ENCODE data around the gene TRIM71.

TRIM71 gene

DNA sequence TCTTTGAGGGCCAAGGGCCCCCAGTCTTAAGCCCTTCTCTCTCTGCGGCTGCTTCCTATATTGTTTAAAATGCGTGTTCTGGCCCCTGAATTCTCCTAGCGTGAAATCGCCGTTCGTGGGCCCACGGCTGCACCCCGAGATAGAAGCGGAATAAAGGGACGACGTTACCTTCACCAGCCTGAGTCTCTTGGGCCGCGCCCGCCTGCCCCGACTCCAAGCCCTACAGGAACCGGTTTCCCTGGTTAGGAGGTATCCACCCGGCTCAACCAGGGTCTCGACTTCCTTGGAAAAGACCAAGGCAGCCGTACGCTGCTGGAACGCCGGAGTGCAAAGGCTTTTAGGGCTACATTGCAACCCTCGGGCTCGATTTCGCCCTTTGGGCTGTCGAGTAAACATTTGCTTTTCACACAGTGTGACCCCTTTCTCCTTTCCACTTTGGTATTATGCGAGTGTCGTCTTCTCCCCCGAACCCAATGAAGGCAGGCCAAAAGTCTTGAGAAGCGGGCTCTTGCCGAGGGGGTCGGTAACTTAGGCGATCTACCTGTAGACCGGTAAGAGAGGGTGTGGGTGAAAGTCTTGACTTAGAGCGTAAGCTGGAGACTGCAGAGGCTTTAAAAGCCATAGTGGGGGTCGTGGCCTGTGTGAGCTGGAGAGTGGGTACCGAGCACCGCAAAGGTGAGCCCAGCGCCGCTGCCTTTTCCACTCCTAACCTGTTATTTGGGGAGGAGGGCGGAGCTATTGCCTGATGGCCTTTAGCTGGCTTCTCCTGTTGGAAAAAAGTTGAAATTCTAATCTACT, 2.0 kb downstream of the TRIM71 start (continued):
- TF ChIP-seq, protein P1, sequence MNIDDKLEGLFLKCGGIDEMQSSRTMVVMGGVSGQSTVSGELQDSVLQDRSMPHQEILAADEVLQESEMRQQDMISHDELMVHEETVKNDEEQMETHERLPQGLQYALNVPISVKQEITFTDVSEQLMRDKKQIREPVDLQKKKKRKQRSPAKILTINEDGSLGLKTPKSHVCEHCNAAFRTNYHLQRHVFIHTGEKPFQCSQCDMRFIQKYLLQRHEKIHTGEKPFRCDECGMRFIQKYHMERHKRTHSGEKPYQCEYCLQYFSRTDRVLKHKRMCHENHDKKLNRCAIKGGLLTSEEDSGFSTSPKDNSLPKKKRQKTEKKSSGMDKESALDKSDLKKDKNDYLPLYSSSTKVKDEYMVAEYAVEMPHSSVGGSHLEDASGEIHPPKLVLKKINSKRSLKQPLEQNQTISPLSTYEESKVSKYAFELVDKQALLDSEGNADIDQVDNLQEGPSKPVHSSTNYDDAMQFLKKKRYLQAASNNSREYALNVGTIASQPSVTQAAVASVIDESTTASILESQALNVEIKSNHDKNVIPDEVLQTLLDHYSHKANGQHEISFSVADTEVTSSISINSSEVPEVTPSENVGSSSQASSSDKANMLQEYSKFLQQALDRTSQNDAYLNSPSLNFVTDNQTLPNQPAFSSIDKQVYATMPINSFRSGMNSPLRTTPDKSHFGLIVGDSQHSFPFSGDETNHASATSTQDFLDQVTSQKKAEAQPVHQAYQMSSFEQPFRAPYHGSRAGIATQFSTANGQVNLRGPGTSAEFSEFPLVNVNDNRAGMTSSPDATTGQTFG (tag by site-specific recombination; IDR thresholded peaks at IDR 0.05; ENCODE audit: borderline replicate concordance): no peak
- TF ChIP-seq, protein P2, sequence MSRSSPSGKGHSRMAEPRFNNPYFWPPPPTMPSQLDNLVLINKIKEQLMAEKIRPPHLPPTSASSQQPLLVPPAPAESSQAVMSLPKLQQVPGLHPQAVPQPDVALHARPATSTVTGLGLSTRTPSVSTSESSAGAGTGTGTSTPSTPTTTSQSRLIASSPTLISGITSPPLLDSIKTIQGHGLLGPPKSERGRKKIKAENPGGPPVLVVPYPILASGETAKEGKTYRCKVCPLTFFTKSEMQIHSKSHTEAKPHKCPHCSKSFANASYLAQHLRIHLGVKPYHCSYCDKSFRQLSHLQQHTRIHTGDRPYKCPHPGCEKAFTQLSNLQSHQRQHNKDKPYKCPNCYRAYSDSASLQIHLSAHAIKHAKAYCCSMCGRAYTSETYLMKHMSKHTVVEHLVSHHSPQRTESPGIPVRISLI (tag by site-specific recombination; IDR thresholded peaks at IDR 0.05): no peak
- TF ChIP-seq ZNF426 (tag by site-specific recombination; IDR thresholded peaks at IDR 0.05) (no peak), ZNF530 (tag by site-specific recombination; IDR thresholded peaks at IDR 0.05; ENCODE audit: low read depth) (no peak), SP7 (tag by site-specific recombination; IDR thresholded peaks at IDR 0.05) (no peak)
- TF ChIP-seq, protein P3, sequence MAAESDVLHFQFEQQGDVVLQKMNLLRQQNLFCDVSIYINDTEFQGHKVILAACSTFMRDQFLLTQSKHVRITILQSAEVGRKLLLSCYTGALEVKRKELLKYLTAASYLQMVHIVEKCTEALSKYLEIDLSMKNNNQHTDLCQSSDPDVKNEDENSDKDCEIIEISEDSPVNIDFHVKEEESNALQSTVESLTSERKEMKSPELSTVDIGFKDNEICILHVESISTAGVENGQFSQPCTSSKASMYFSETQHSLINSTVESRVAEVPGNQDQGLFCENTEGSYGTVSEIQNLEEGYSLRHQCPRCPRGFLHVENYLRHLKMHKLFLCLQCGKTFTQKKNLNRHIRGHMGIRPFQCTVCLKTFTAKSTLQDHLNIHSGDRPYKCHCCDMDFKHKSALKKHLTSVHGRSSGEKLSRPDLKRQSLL (tag by site-specific recombination; IDR thresholded peaks at IDR 0.05): no peak

DNA sequence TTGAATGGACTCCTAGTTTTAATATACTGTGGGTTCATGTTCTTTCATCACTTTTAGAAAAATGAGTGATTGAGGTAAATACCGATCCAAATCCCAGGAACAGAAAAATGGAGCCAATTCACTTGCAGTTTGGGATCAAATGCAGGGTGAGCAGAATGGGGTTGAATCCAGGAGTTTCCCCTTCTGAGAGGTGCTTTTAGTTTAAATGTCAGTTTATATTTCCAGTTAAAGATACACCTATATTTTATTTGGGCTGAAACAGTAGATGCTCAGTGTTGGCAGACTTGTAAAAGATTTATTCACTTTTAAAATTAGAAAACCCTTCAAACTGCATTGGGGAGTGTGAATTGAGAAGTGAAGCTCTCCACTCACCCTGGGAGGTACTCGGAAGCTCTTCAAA, 2.6 kb downstream of the TRIM71 start:
- no peak overlapping the region for H3K4me3 ChIP-seq (ENCODE audit: low read depth, low read length)
- peaks cover 0 to 20% of the 10 kb centered on the region in 2 experiments; a peak in 1 of 3 replicates for H3K36me3 ChIP-seq (ENCODE audit: control insufficient read depth in 2 of 2, insufficient read depth in 1 of 2, low read length in 2 of 2)
- ChIA-PET POLR2A (no interaction called here), CTCF (no interaction called here)
- no peaks in the 10 kb centered on the region for H3K4me1 ChIP-seq (ENCODE audit: control insufficient read depth, insufficient read depth, low read length)
- no peaks in the 10 kb centered on the region for H3K9me3 ChIP-seq (ENCODE audit: control insufficient read depth, insufficient read depth, low read depth, low read length)
- TF ChIP-seq KLF8 (tag by site-specific recombination; IDR thresholded peaks at IDR 0.05) (no peak), ZNF501 (tag by site-specific recombination; IDR thresholded peaks at IDR 0.05) (no peak), FEZF1 (tag by site-specific recombination; IDR thresholded peaks at IDR 0.05) (no peak), ZNF514 (tag by site-specific recombination; IDR thresholded peaks at IDR 0.05) (no peak), ZNF777 (tag by site-specific recombination; IDR thresholded peaks at IDR 0.05; ENCODE audit: borderline replicate concordance) (no peak), GLI2 (tag by site-specific recombination; IDR thresholded peaks at IDR 0.05; ENCODE audit: borderline replicate concordance, low read depth) (no peak), ZNF146 (tag by site-specific recombination; IDR thresholded peaks at IDR 0.05) (no peak)
- TF ChIP-seq, protein P4, sequence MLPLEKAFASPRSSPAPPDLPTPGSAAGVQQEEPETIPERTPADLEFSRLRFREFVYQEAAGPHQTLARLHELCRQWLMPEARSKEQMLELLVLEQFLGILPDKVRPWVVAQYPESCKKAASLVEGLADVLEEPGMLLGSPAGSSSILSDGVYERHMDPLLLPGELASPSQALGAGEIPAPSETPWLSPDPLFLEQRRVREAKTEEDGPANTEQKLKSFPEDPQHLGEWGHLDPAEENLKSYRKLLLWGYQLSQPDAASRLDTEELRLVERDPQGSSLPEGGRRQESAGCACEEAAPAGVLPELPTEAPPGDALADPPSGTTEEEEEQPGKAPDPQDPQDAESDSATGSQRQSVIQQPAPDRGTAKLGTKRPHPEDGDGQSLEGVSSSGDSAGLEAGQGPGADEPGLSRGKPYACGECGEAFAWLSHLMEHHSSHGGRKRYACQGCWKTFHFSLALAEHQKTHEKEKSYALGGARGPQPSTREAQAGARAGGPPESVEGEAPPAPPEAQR (tag by site-specific recombination; IDR thresholded peaks at IDR 0.05): no peak
- TF ChIP-seq, protein P5, sequence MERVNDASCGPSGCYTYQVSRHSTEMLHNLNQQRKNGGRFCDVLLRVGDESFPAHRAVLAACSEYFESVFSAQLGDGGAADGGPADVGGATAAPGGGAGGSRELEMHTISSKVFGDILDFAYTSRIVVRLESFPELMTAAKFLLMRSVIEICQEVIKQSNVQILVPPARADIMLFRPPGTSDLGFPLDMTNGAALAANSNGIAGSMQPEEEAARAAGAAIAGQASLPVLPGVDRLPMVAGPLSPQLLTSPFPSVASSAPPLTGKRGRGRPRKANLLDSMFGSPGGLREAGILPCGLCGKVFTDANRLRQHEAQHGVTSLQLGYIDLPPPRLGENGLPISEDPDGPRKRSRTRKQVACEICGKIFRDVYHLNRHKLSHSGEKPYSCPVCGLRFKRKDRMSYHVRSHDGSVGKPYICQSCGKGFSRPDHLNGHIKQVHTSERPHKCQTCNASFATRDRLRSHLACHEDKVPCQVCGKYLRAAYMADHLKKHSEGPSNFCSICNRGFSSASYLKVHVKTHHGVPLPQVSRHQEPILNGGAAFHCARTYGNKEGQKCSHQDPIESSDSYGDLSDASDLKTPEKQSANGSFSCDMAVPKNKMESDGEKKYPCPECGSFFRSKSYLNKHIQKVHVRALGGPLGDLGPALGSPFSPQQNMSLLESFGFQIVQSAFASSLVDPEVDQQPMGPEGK (tag by site-specific recombination; IDR thresholded peaks at IDR 0.05): no peak
- TF ChIP-seq, protein P6, sequence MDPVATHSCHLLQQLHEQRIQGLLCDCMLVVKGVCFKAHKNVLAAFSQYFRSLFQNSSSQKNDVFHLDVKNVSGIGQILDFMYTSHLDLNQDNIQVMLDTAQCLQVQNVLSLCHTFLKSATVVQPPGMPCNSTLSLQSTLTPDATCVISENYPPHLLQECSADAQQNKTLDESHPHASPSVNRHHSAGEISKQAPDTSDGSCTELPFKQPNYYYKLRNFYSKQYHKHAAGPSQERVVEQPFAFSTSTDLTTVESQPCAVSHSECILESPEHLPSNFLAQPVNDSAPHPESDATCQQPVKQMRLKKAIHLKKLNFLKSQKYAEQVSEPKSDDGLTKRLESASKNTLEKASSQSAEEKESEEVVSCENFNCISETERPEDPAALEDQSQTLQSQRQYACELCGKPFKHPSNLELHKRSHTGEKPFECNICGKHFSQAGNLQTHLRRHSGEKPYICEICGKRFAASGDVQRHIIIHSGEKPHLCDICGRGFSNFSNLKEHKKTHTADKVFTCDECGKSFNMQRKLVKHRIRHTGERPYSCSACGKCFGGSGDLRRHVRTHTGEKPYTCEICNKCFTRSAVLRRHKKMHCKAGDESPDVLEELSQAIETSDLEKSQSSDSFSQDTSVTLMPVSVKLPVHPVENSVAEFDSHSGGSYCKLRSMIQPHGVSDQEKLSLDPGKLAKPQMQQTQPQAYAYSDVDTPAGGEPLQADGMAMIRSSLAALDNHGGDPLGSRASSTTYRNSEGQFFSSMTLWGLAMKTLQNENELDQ (tag by site-specific recombination; IDR thresholded peaks at IDR 0.05; ENCODE audit: low read depth): no peak
- no peak overlapping the region for H3K27ac ChIP-seq (ENCODE audit: extremely low read depth, low read depth, low read length)
